HCT116 (cell line): ENCODE results near the gene TPM4. TPM values are rescaled to one million over a fixed set of nuclear protein-coding genes. Genes with fewer than 3 reads are reported as not detected.

Source experiments
- ATAC-seq: fragments of 200-7000 bp; cut with Tn5 transposase; 2 replicates; pipeline ENCODE4 v1.9.1; 2020; ENCODE audit warnings: mild to moderate bottlenecking, moderate library complexity
- BruUV-seq: library from RNA; stranded (reverse); fragments of 400-500 nt; replicated peaks from 2 replicates; lab custom pipeline; 2021; lab: Mats Ljungman, UMichigan
- CTCF ChIA-PET: fragments of 300-600 bp; sonication (Branson Sonifier 250); formaldehyde crosslinking; loops from one replicate; lab custom pipeline; 2021; ENCODE audit warnings: antibody characterized with exemption; lab: Charles Lee
- POLR2A ChIA-PET: fragments of 300-600, 350-600 bp; sonication (Branson Sonifier 250); formaldehyde crosslinking; loops from one replicate; lab custom pipeline; 2021; ENCODE audit warnings: antibody characterized with exemption; lab: Charles Lee
- RAD21 ChIA-PET, 2 experiments: fragments of 300-600 bp; sonication (Branson Sonifier 250); formaldehyde crosslinking; loops; one replicate each; lab custom pipeline; 2023; ENCODE audit warnings: low total read pairs in 2 of 2; ENCODE audit not compliant: uncharacterized antibody in 2 of 2, unreplicated experiment in 2 of 2, low non-redundant PET in 1 of 2; lab: Charles Lee
- DNase-seq: peaks from one replicate; pipeline ENCODE4 v3.0.0-alpha.2; 2010; ENCODE audit warnings: low read depth, low spot score
- H2AFZ ChIP-seq: fragments of 200-600 bp; shearing (Covaris generic), sonication (generic); 2 replicates; pipeline ENCODE4 v1.6.1; 2017; ENCODE audit warnings: low read depth, mixed run types, mixed read lengths, antibody characterized with exemption, low read length; ENCODE audit not compliant: poor library complexity, severe bottlenecking
- H3K27ac ChIP-seq: 2 replicates; pipeline ENCODE4 v1.5.1; 2012; ENCODE audit warnings: low read depth, low read length
- H3K27me3 ChIP-seq: fragments of 200-600 bp; sonication (generic); 2 replicates; pipeline ENCODE4 v1.6.1; 2016; ENCODE audit warnings: mixed run types, low read length, mixed read lengths; ENCODE audit not compliant: insufficient read depth
- H3K36me3 ChIP-seq, 2 experiments: fragments of 200-500 bp in 1 of 2; fragments of 200-600 bp in 1 of 2; sonication (Bioruptor generic) in 1 of 2; sonication (generic) in 1 of 2; 2 replicates each; pipeline versions ENCODE4 v1.5.1 to v1.6.1; 2014 to 2016; ENCODE audit warnings: low read length in 2 of 2, inconsistent platforms in 1 of 2, mixed read lengths in 1 of 2, mixed run types in 1 of 2; ENCODE audit not compliant: insufficient read depth in 2 of 2, control insufficient read depth in 1 of 2
- H3K4me1 ChIP-seq, 2 experiments: fragments of 200-600 bp in 1 of 2; sonication (generic) in 1 of 2; 2 replicates each; pipeline versions ENCODE4 v1.5.1 to v1.6.1; 2012 to 2017; ENCODE audit warnings: low read length in 2 of 2, inconsistent platforms in 1 of 2, mild to moderate bottlenecking in 1 of 2, mixed read lengths in 1 of 2, mixed run types in 1 of 2, moderate library complexity in 1 of 2; ENCODE audit not compliant: insufficient read depth in 2 of 2, control insufficient read depth in 1 of 2
- H3K4me2 ChIP-seq: fragments of 200-600 bp; sonication (generic); 2 replicates; pipeline ENCODE4 v1.6.1; 2017; ENCODE audit warnings: mixed run types, low read length, mixed read lengths
- H3K4me3 ChIP-seq, 2 experiments: fragments of 200-600 bp in 1 of 2; sonication (generic) in 1 of 2; replicated peaks in 1 of 2; 2 replicates each; pipeline ENCODE4 v1.5.1; 2011 to 2016; ENCODE audit warnings: low read length in 2 of 2, control low read depth in 1 of 2, low read depth in 1 of 2, mild to moderate bottlenecking in 1 of 2, mixed read lengths in 1 of 2, mixed run types in 1 of 2
- H3K79me2 ChIP-seq: fragments of 200-600 bp; sonication (generic); 2 replicates; pipeline ENCODE4 v1.6.1; 2017; ENCODE audit warnings: mild to moderate bottlenecking, mixed run types, low read length, moderate library complexity, mixed read lengths; ENCODE audit not compliant: insufficient read depth
- H3K9ac ChIP-seq: fragments of 200-600 bp; sonication (generic); 2 replicates; pipeline ENCODE4 v1.6.1; 2016; ENCODE audit warnings: low read length, mixed read lengths
- H3K9me2 ChIP-seq: fragments of 200-600 bp; sonication (generic), shearing (Covaris generic); 2 replicates; pipeline ENCODE4 v1.6.1; 2017; ENCODE audit warnings: mixed run types, mild to moderate bottlenecking, moderate library complexity; ENCODE audit not compliant: insufficient read depth
- H3K9me3 ChIP-seq, 2 experiments: fragments of 200-500 bp in 1 of 2; fragments of 200-600 bp in 1 of 2; sonication (Bioruptor generic) in 1 of 2; sonication (generic) in 1 of 2; 2 replicates each; pipeline ENCODE4 v1.6.1; 2014 to 2017; ENCODE audit warnings: low read length in 2 of 2, mixed read lengths in 2 of 2, inconsistent platforms in 1 of 2, low read depth in 1 of 2, mild to moderate bottlenecking in 1 of 2, mixed run types in 1 of 2, moderate library complexity in 1 of 2; ENCODE audit not compliant: control insufficient read depth in 1 of 2, insufficient read depth in 1 of 2
- H4K20me1 ChIP-seq: fragments of 200-600 bp; sonication (generic), shearing (Covaris generic); 2 replicates; pipeline ENCODE4 v1.6.1; 2017; ENCODE audit warnings: mixed run types, mild to moderate bottlenecking, moderate library complexity; ENCODE audit not compliant: insufficient read depth
- CBX3 ChIP-seq: IDR thresholded peaks from 2 replicates; pipeline ENCODE4 v1.6.1; 2012; ENCODE audit warnings: low read depth
- CEBPB ChIP-seq: IDR thresholded peaks from 2 replicates; pipeline ENCODE4 v1.6.1; 2012; ENCODE audit warnings: low read depth
- EGR1 ChIP-seq: IDR thresholded peaks from 2 replicates; pipeline ENCODE4 v1.6.1; 2012; ENCODE audit warnings: low read depth
- ELF1 ChIP-seq: IDR thresholded peaks from 2 replicates; pipeline ENCODE4 v1.6.1; 2012; ENCODE audit warnings: low read depth, borderline replicate concordance
- EZH2phosphoT487 ChIP-seq: fragments of 200-600 bp; IDR thresholded peaks from 2 replicates; pipeline ENCODE4 v1.6.1; 2018; ENCODE audit warnings: antibody characterized with exemption, borderline replicate concordance
- FOSL1 ChIP-seq: IDR thresholded peaks from 2 replicates; pipeline ENCODE4 v1.6.1; 2012; ENCODE audit warnings: low read depth
- JUND ChIP-seq: IDR thresholded peaks from 2 replicates; pipeline ENCODE4 v1.6.1; 2012
- POLR2A ChIP-seq: IDR thresholded peaks from 2 replicates; pipeline ENCODE4 v1.7.0; 2011; ENCODE audit warnings: borderline replicate concordance; ENCODE audit not compliant: insufficient read depth, insufficient read length; ENCODE audit errors: extremely low read depth
- POLR2AphosphoS5 ChIP-seq: IDR thresholded peaks from 2 replicates; pipeline ENCODE4 v1.6.1; 2011; ENCODE audit warnings: mild to moderate bottlenecking, low read depth, low read length, moderate library complexity
- SIN3A ChIP-seq: IDR thresholded peaks from 2 replicates; pipeline ENCODE4 v1.6.1; 2012; ENCODE audit warnings: low read depth
- SP1 ChIP-seq: IDR thresholded peaks from 2 replicates; pipeline ENCODE4 v1.6.1; 2012; ENCODE audit warnings: low read depth
- SRF ChIP-seq: IDR thresholded peaks from 2 replicates; pipeline ENCODE4 v1.6.1; 2012; ENCODE audit warnings: low read depth
- YY1 ChIP-seq: IDR thresholded peaks from 2 replicates; pipeline ENCODE4 v1.6.1; 2011; ENCODE audit warnings: low read length, low read depth, moderate library complexity, mild to moderate bottlenecking; ENCODE audit not compliant: insufficient replicate concordance; ENCODE audit errors: extremely low read depth
- ZFX ChIP-seq: fragments of 450-650 bp; IDR thresholded peaks from 2 replicates; pipeline ENCODE4 v1.6.1; 2017
- ZNF274 ChIP-seq: fragments of 200-500 bp; sonication (Bioruptor generic); IDR thresholded peaks from 2 replicates; pipeline ENCODE4 v1.6.1; 2014; ENCODE audit warnings: mild to moderate bottlenecking, low read depth, low read length, inconsistent platforms
- intact Hi-C: fragments of 100-400 bp; cut with micrococcal nuclease; formaldehyde crosslinking; loops from 2 replicates; pipeline ENCODE4 v1.10.0; 2022
- total RNA-seq: library from RNA; stranded (reverse); gene quantifications from one replicate; pipeline ENCODE4 v1.2.1, GENCODE V29; 2021; ENCODE audit not compliant: unreplicated experiment
- TF ChIP-seq, protein P1 (sequence below): IDR thresholded peaks from 2 replicates; pipeline ENCODE4 v1.6.1; 2012; ENCODE audit warnings: low read depth
- TF ChIP-seq, protein P2 (sequence below): IDR thresholded peaks from 2 replicates; pipeline ENCODE4 v1.6.1; 2012
- TF ChIP-seq, protein P3 (sequence below): IDR thresholded peaks from 2 replicates; pipeline ENCODE4 v1.6.1; 2012
- TF ChIP-seq, protein P4 (sequence below), 3 experiments: fragments of 200-600 bp in 1 of 3; sonication (generic) in 1 of 3; IDR thresholded peaks in 2 of 3; conservative IDR thresholded peaks in 1 of 3; 2 replicates each; pipeline ENCODE4 v1.5.1; 2012 to 2017; ENCODE audit warnings: low read depth in 2 of 3, low read length in 2 of 3, antibody characterized with exemption in 1 of 3, borderline replicate concordance in 1 of 3, control low read depth in 1 of 3, mild to moderate bottlenecking in 1 of 3, mixed read lengths in 1 of 3, mixed run types in 1 of 3, moderate library complexity in 1 of 3; ENCODE audit not compliant: insufficient read depth in 1 of 3

Gene TPM4
- total RNA-seq, 1 experiment from 2014 or later = 275 TPM

DNA sequence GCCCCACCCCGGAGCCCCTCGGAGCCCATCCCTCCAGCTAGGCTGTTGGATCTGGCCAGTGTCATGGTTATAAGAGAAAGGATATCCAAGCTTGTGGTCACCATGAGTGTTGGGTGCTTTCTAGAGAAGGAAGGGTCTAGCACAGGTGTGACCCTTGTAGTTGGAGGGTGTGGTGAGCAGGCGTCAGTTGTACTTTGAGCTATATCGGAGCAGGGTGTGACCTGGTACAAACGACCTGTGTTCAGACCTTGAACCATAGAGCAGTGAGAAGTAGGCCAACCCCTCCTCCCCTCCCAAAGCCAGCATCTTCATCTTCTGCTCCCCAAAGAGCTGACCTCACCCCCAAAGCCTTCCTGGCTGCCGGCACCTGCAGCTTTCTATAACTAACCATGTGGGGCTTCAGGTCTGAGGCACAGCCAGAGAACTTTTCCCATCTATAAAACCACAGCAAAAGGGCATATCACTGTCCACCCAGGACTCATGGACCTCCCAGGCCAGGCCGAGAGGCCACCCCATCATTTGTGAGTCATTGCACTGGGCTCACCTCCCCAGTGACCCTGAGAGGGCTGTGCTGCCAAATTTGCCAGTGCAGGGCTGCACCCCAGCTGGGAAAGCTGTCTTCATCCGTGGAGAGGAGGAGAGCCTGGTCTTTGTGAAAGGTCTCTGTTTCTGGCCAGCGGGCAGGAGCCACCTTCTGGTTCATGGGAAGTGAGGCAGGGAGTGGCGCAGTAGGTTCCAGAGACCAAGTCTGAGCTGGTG lies 49.6 kb downstream of the TPM4 start:
- TF ChIP-seq CEBPB = no peak
- TF ChIP-seq POLR2A = no peak
- no peak for TF ChIP-seq SRF
- TF ChIP-seq, protein P1, sequence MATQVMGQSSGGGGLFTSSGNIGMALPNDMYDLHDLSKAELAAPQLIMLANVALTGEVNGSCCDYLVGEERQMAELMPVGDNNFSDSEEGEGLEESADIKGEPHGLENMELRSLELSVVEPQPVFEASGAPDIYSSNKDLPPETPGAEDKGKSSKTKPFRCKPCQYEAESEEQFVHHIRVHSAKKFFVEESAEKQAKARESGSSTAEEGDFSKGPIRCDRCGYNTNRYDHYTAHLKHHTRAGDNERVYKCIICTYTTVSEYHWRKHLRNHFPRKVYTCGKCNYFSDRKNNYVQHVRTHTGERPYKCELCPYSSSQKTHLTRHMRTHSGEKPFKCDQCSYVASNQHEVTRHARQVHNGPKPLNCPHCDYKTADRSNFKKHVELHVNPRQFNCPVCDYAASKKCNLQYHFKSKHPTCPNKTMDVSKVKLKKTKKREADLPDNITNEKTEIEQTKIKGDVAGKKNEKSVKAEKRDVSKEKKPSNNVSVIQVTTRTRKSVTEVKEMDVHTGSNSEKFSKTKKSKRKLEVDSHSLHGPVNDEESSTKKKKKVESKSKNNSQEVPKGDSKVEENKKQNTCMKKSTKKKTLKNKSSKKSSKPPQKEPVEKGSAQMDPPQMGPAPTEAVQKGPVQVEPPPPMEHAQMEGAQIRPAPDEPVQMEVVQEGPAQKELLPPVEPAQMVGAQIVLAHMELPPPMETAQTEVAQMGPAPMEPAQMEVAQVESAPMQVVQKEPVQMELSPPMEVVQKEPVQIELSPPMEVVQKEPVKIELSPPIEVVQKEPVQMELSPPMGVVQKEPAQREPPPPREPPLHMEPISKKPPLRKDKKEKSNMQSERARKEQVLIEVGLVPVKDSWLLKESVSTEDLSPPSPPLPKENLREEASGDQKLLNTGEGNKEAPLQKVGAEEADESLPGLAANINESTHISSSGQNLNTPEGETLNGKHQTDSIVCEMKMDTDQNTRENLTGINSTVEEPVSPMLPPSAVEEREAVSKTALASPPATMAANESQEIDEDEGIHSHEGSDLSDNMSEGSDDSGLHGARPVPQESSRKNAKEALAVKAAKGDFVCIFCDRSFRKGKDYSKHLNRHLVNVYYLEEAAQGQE = no peak
- TF ChIP-seq ZFX = no peak
- no peak for TF ChIP-seq FOSL1
- TF ChIP-seq JUND = no peak
- no peak for TF ChIP-seq EGR1
- no peak for TF ChIP-seq SP1
- TF ChIP-seq, protein P2, sequence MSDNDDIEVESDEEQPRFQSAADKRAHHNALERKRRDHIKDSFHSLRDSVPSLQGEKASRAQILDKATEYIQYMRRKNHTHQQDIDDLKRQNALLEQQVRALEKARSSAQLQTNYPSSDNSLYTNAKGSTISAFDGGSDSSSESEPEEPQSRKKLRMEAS = no peak
- TF ChIP-seq YY1 = no peak
- no peak for TF ChIP-seq ZNF274
- TF ChIP-seq, protein P3, sequence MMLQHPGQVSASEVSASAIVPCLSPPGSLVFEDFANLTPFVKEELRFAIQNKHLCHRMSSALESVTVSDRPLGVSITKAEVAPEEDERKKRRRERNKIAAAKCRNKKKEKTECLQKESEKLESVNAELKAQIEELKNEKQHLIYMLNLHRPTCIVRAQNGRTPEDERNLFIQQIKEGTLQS = no peak
- TF ChIP-seq CBX3 = no peak
- TF ChIP-seq POLR2AphosphoS5 = no peak
- TF ChIP-seq, protein P4, sequence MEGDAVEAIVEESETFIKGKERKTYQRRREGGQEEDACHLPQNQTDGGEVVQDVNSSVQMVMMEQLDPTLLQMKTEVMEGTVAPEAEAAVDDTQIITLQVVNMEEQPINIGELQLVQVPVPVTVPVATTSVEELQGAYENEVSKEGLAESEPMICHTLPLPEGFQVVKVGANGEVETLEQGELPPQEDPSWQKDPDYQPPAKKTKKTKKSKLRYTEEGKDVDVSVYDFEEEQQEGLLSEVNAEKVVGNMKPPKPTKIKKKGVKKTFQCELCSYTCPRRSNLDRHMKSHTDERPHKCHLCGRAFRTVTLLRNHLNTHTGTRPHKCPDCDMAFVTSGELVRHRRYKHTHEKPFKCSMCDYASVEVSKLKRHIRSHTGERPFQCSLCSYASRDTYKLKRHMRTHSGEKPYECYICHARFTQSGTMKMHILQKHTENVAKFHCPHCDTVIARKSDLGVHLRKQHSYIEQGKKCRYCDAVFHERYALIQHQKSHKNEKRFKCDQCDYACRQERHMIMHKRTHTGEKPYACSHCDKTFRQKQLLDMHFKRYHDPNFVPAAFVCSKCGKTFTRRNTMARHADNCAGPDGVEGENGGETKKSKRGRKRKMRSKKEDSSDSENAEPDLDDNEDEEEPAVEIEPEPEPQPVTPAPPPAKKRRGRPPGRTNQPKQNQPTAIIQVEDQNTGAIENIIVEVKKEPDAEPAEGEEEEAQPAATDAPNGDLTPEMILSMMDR (IDR thresholded peaks at IDR 0.05 in 2 of 3, conservative IDR thresholded peaks at IDR 0.05 in 1 of 3; ENCODE audit: borderline replicate concordance in 1 of 3, insufficient read depth in 1 of 3, low read depth in 2 of 3, low read length in 2 of 3) = no peak
- no peak for TF ChIP-seq ELF1
- TF ChIP-seq EZH2phosphoT487 = no peak
- no peak for TF ChIP-seq SIN3A
- H3K79me2 ChIP-seq = peaks cover 4% of the 10 kb centered on the region; the same call in 1 of the 2 replicates
- no peaks in the 10 kb centered on the region for H3K9me2 ChIP-seq
- H3K4me1 ChIP-seq = no peaks in the 10 kb centered on the region
- DNase-seq (no peak), ATAC-seq (no peak)
- H4K20me1 ChIP-seq = no peaks in the 10 kb centered on the region
- BruUV-seq = no TSS peak
- RAD21 ChIA-PET = no interaction called here
- H3K9ac ChIP-seq = no peak overlapping the region
- H3K9me3 ChIP-seq = no peaks in the 10 kb centered on the region
- peaks cover 46 to 67% of the 10 kb centered on the region in 2 experiments for H3K36me3 ChIP-seq
- POLR2A ChIA-PET = no interaction called here
- H3K27ac ChIP-seq = no peak overlapping the region
- CTCF ChIA-PET = no interaction called here
- H2AFZ ChIP-seq = no peak overlapping the region
- H3K4me3 ChIP-seq = no peak overlapping the region
- intact Hi-C loops = no loop called here
- H3K4me2 ChIP-seq = no peak overlapping the region
- H3K27me3 ChIP-seq = no peaks in the 10 kb centered on the region
